Stimulated activated CD4-positive, alpha-beta T cell treated with anti-CD3 and anti-CD28 coated beads, Interleukin-15, amount 100 ng/mL, for 24 hours (primary cell): ENCODE data around the gene RGS6.

Source experiments
- DNase-seq: peaks from one replicate; pipeline ENCODE4 v3.0.0-alpha.2; 2020

The RGS6 gene

GRCh38 chr14:72595152-72595862, 663.1 kb downstream of the RGS6 start:
- no peak for DNase-seq

- no peak for DNase-seq
Observed at GRCh38 chr14:72597252-72598233, 665.3 kb downstream of the RGS6 start.

- DNase-seq, result no peak
Observed at GRCh38 chr14:72598306-72598705, 666.1 kb downstream of the RGS6 start.

GRCh38 chr14:72599579-72600470, 667.6 kb downstream of the RGS6 start:
- no peak for DNase-seq

- DNase-seq, result no peak
Observed at GRCh38 chr14:72600551-72601330, 668.5 kb downstream of the RGS6 start.

- DNase-seq, result no peak
Observed at GRCh38 chr14:72603639-72604038, 671.4 kb downstream of the RGS6 start.

GRCh38 chr14:72604133-72604532, 671.9 kb downstream of the RGS6 start:
- DNase-seq, result no peak

GRCh38 chr14:72605096-72605920, 673.1 kb downstream of the RGS6 start:
- no peak for DNase-seq

GRCh38 chr14:72605921-72606220, 673.6 kb downstream of the RGS6 start:
- no peak for DNase-seq

GRCh38 chr14:72606879-72607278, 674.6 kb downstream of the RGS6 start:
- no peak for DNase-seq

GRCh38 chr14:72607386-72608130, 675.3 kb downstream of the RGS6 start:
- no peak for DNase-seq

- DNase-seq, result no peak
Observed at GRCh38 chr14:72608391-72609204, 676.4 kb downstream of the RGS6 start.

GRCh38 chr14:72609205-72609916, 677.1 kb downstream of the RGS6 start:
- no peak for DNase-seq

GRCh38 chr14:72610096-72610830, 678.0 kb downstream of the RGS6 start:
- DNase-seq, result no peak

GRCh38 chr14:72610831-72611200, 678.6 kb downstream of the RGS6 start:
- no peak for DNase-seq

- DNase-seq, result no peak
Observed at GRCh38 chr14:72611506-72611905, 679.3 kb downstream of the RGS6 start.

- no peak for DNase-seq
Observed at GRCh38 chr14:72612041-72612440, 679.8 kb downstream of the RGS6 start.

GRCh38 chr14:72613231-72613974, 681.2 kb downstream of the RGS6 start:
- DNase-seq, result no peak
